GM06990 (cell line): ENCODE results near the gene DSTYK.

Source experiments
- DNase-seq: peaks from one replicate; pipeline ENCODE4 v3.0.0-alpha.2; 2011; ENCODE audit not compliant: insufficient read length; ENCODE audit errors: extremely low read depth
- H3K27me3 ChIP-seq: replicated peaks from 2 replicates; pipeline ENCODE4 v1.6.0; 2011; ENCODE audit warnings: low read length; ENCODE audit not compliant: control insufficient read depth, insufficient read depth
- H3K36me3 ChIP-seq: 2 replicates; pipeline ENCODE4 v1.5.1; 2011; ENCODE audit warnings: low read length; ENCODE audit not compliant: control insufficient read depth, insufficient read depth
- H3K4me3 ChIP-seq: replicated peaks from 2 replicates; pipeline ENCODE4 v1.5.1; 2011; ENCODE audit warnings: low read depth, mild to moderate bottlenecking, control low read depth, low read length
- TF ChIP-seq, protein P1 (sequence below): IDR thresholded peaks from 2 replicates; pipeline ENCODE4 v1.5.1; 2011; ENCODE audit warnings: low read length, control low read depth, mild to moderate bottlenecking, inconsistent platforms; ENCODE audit not compliant: insufficient read depth, poor library complexity, severe bottlenecking

DSTYK gene

DNA sequence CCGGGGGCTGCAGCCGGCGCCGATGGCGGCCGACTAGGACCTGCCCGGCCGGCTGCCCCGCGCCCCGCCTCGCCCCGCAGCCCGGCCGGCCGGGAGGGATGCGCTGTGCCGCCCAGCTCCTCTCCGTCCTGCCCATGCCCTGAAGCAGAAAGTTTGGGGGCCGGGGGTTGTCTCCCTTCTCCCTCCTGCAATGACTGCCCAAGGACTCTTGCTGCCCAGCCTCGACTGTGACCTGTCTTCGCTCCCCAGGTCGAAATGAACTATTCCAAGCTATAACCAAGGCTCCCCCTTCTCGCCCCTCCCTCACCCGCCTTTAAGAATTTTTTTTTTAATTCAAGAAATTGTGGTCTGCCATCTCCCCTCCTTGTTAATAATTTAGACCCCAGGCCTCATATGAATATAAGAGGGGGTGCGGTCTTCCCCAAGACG lies 16.6 kb upstream of the DSTYK start:
- DNase-seq, result no peak
- Histone ChIP-seq H3K4me3 (peak overlapping the region; percentile 63), H3K36me3 (no peaks in the 10 kb centered on the region), H3K27me3 (no peaks in the 10 kb centered on the region)
- TF ChIP-seq, protein P1, sequence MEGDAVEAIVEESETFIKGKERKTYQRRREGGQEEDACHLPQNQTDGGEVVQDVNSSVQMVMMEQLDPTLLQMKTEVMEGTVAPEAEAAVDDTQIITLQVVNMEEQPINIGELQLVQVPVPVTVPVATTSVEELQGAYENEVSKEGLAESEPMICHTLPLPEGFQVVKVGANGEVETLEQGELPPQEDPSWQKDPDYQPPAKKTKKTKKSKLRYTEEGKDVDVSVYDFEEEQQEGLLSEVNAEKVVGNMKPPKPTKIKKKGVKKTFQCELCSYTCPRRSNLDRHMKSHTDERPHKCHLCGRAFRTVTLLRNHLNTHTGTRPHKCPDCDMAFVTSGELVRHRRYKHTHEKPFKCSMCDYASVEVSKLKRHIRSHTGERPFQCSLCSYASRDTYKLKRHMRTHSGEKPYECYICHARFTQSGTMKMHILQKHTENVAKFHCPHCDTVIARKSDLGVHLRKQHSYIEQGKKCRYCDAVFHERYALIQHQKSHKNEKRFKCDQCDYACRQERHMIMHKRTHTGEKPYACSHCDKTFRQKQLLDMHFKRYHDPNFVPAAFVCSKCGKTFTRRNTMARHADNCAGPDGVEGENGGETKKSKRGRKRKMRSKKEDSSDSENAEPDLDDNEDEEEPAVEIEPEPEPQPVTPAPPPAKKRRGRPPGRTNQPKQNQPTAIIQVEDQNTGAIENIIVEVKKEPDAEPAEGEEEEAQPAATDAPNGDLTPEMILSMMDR, result no peak

GRCh38 chr1:205227584-205228013 lies 16.1 kb upstream of the DSTYK start, which contains the start of gene TMCC2:
Gene TMCC2, plus strand, starts transcription at chr1:205227946. Its CDS starts 619 bp downstream, at chr1:205228565.
- H3K36me3 ChIP-seq, result no peaks in the 10 kb centered on the region
- DNase-seq, result peak; percentile 90
- H3K4me3 ChIP-seq, result peak within 1 kb of the TSS; percentile 63
- TF ChIP-seq, protein P1, result no peak
- H3K27me3 ChIP-seq, result no peaks in the 10 kb centered on the region

DNA sequence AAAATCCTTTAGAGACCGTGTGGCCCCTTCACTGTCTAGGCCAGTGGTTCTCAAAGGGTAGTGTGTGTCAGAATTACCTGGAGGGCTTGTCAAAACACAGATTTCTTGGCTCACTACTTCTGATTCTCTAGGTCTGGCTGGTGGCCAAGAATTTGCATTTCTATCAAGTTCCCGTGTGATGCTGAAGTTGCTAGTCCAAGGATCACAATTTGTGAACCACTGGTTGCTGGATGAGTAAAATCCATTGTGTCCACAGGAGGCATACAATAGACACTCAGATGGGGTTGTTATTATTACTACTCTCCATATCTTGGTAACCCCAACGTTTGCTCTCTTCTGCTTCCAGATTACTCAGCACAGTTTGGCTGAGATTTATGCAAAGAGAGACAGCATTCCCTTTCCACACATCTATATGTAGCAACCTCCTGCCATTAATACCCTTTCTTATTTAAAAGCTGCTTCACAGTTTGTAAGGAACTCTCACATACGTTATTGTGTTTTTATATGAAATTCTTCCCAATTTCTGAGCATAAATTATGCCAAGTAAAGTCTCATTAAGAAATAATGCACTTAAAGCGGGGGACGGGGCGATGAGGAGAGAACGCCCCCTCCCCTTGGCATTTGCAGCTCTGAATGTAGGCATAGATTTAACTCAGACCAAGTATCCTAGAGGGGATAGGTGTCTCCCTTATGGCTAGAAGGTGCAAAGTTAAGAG lies 15.5 kb upstream of the DSTYK start:
- Histone ChIP-seq H3K27me3 (no peaks in the 10 kb centered on the region), H3K36me3 (no peaks in the 10 kb centered on the region), H3K4me3 (peak overlapping the region; percentile 63)
- TF ChIP-seq, protein P1, result no peak
- no peak for DNase-seq

DNA sequence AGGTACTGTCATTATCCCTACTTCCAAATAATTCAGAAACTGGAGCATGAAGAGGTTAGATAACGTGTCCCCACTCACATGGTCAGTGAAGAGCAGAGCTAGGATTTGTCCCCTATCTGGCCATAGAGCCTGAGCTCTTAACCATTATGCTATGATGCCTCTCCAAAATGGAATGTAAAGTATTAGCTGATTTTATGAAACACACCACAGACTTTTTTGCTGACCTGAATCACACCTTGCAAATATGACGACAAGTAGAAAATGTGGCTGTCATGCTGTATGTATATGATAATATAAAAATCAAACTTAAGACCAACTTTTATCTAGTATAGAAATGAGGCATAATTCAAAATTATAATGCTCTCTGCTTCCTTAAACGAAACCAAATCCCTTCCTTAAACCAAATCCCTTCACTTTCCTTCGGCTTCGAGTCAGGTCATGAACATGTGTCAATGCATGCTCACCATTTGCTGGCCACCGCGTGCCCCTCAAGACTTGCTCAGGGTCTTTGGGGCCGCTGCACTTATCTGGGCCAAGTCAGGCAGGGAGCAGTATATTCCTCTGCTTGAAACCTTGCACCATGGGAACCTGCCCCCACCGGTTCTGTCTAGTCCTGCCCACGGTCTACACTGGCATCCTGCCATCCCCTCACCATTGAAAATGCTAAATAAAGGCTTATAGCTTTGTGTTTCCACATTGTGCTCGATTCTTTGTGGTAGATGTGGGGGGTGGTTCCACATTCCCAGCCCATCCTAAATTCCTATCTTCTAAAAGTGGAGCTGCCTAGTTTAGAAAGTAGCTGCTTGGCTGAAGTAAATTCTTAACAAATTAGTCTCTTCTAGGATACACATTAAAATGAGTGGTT lies 14.6 kb upstream of the DSTYK start:
- H3K36me3 ChIP-seq, result no peaks in the 10 kb centered on the region
- TF ChIP-seq, protein P1, result no peak
- DNase-seq, result no peak
- no peak overlapping the region for H3K4me3 ChIP-seq
- no peaks in the 10 kb centered on the region for H3K27me3 ChIP-seq

DNA sequence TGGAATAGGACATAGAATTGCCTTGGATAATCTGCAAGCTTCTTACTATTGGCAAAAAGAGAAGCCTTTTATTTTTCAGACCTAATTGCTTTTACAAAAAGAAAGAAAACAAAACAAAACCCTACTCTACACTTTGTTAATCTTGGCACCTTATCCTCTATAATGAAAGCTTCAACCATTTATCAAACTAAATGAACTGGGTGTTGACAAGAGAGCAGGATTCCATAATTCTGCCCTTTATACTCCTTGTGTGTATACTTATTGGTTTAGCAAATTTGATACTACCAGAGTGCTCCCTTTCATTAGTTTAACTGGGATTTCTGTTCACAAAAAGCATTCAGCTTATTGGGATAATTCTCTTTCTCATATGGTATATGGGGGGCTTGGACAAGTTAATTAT lies 13.2 kb upstream of the DSTYK start:
- Histone ChIP-seq H3K4me3 (no peak overlapping the region), H3K27me3 (no peaks in the 10 kb centered on the region), H3K36me3 (no peaks in the 10 kb centered on the region)
- TF ChIP-seq, protein P1, result no peak
- DNase-seq, result no peak
